GM10266 (cell line): ENCODE measurements around the gene JAK1.

ENCODE experiments used
- DNase-seq: peaks from one replicate; pipeline ENCODE4 v3.0.0; 2012; ENCODE audit errors: extremely low spot score
- TF ChIP-seq, protein P1 (sequence below): IDR thresholded peaks from 2 replicates; pipeline ENCODE4 v1.5.1; 2012; ENCODE audit warnings: mild to moderate bottlenecking, low read depth; ENCODE audit not compliant: control insufficient read depth, insufficient read depth; ENCODE audit errors: missing control alignments

The JAK1 gene

GRCh38 chr1:64986903-64987871 lies 20.8 kb upstream of the JAK1 start:
- peak; percentile 67 for DNase-seq
- TF ChIP-seq, protein P1, sequence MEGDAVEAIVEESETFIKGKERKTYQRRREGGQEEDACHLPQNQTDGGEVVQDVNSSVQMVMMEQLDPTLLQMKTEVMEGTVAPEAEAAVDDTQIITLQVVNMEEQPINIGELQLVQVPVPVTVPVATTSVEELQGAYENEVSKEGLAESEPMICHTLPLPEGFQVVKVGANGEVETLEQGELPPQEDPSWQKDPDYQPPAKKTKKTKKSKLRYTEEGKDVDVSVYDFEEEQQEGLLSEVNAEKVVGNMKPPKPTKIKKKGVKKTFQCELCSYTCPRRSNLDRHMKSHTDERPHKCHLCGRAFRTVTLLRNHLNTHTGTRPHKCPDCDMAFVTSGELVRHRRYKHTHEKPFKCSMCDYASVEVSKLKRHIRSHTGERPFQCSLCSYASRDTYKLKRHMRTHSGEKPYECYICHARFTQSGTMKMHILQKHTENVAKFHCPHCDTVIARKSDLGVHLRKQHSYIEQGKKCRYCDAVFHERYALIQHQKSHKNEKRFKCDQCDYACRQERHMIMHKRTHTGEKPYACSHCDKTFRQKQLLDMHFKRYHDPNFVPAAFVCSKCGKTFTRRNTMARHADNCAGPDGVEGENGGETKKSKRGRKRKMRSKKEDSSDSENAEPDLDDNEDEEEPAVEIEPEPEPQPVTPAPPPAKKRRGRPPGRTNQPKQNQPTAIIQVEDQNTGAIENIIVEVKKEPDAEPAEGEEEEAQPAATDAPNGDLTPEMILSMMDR: no peak

- DNase-seq: no peak
- TF ChIP-seq, protein P1: no peak
These were observed 18.4 kb upstream of the JAK1 start for GRCh38 chr1:64984737-64985136.

DNA sequence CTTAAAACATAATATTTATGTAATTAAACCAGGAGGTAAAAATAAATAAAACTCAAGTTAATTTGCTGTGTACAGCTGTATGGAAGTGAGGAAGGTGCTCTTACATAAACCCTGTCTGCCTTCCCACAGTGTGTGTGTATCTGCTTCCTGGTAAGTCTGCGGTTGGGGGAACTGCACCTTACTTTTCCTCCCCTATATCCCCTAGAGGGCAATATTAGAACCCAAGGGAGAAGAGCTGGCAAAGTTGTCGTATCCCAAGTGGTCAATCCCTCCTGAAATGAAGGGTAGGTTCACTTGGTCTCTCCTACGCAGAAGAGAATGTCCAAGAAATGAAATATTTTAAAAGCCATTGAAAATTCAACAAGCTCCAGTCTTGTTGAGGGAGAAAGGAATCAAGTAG lies 17.8 kb upstream of the JAK1 start:
- TF ChIP-seq, protein P1: no peak
- no peak for DNase-seq

DNA sequence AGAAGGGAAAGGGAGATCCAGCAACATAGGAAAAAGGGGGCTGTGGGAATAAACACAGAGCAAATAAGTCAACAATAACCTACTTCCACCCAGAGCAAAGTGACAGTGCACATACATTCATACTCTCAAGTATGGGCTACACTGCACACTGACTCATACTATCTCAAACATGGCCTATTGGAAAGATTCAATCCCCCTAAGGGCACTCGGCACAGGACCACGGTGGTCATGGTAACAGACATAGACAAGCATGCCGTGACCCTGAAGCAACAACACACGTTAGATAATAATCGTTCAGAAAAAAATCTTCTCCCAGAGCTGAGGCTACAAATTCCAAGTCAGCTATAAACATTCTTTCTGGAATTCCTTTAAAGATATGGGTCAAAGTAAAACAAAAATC lies 16.8 kb upstream of the JAK1 start:
- TF ChIP-seq, protein P1: no peak
- no peak for DNase-seq

DNA sequence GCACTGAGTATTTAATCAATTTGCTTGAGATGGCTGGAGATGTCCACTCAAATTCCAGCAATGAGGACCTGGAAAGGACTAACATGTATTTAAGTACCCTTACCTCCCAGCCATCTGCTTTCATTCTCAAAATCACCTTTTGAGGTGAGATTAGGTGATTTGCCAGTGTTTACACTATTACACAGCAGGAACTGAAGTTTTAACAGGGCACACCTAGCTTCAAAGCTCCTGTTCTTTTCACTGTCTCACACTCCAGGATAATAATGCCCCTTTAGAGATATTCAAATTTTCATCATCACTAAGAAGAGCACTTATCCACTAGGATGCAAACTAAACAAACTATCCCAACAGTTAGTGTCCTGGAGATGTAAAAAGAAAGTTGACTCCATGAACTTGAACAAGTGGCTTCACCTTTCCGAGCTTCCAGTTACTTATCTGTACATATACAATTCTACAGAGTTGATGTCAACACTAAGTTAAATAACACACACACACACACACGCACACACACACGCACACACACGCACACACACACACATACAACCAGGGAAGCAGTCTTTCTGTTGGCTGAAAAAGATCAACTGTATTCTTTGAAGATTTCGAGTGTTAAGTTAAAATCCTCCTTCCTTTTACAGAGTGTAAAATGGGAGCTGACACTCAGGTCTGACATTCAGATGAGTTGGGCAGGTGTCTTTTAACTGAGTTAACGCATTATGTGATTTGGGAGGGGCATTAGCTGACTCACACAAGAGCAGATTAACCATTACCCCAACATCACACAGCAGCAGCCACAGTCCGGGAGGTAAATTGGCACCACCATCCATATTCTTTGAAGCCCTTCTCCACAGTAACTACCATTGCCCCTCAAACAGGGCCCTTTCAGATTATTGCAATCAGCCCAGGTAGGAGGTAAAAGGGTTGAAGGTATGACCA lies 15.5 kb upstream of the JAK1 start:
- DNase-seq: no peak
- TF ChIP-seq, protein P1: no peak

DNA sequence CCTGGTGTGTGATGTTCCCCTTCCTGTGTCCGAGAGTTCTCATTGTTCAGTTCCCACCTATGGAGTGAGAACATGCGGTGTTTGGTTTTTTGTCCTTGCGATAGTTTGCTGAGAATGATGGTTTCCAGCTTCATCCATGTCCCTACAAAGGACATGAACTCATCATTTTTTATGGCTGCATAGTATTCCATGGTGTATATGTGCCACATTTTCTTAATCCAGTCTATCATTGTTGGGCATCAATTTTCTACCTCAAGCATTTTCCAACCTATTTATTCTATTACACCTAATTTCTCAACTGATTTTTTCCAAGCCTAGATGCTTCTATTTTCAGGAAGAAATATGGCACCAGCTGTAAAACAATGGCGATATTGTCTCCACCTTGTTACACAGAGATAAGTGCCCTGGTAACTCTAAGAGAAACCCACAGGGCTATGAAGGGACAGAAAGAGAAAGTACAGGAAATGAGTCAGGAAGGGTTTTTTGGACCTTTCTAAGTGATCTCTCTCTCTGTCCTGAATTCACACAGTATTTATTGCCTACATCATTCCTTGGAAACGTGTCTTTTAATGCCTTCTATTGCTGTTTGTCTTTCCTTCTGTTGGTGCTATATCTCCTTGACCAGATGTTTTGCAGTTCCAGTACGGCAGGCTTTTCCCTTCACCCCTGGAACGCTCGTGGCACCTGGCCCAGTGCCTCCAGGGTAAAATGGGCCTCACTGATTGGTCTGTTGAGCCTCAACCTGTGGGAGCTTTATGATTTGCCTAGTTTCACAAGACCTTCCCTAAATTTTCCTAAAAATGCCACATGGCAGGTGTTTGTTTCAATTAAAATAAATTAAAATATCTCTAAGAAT lies 14.6 kb upstream of the JAK1 start:
- DNase-seq: no peak
- TF ChIP-seq, protein P1: no peak
